SK-N-SH (cell line): ENCODE measurements around the gene PROC. TPM values are rescaled to one million over a fixed set of nuclear protein-coding genes. Genes with fewer than 3 reads are reported as not detected.

Experiments used
- CTCF ChIA-PET: fragments of 300-600, 350-600 bp; formaldehyde crosslinking; extraction: SDS; loops from one replicate; lab custom pipeline; 2021; lab: Yijun Ruan, JAX
- POLR2A ChIA-PET: fragments of 350-600 bp; sonication (Branson Sonifier 250); formaldehyde crosslinking; extraction: SDS; loops from one replicate; lab custom pipeline; 2020; ENCODE audit warnings: antibody characterized with exemption, inconsistent platforms; lab: Yijun Ruan, JAX
- DNase-seq: peaks from one replicate; pipeline ENCODE4 v3.0.0; 2012
- H2AFZ ChIP-seq: fragments of 200-600 bp; sonication (generic); 2 replicates; pipeline ENCODE4 v1.8.1; 2016; ENCODE audit warnings: antibody characterized with exemption, mild to moderate bottlenecking, low read depth
- H3F3A ChIP-seq: fragments of 200-600 bp; sonication (generic); replicated peaks from 2 replicates; pipeline ENCODE3; 2016; ENCODE audit warnings: antibody characterized with exemption, mild to moderate bottlenecking; ENCODE audit not compliant: insufficient read depth
- H3K27ac ChIP-seq, 2 experiments: fragments of 200-500 bp in 1 of 2; fragments of 200-600 bp in 1 of 2; sonication (Bioruptor generic) in 1 of 2; sonication (generic), shearing (Covaris generic) in 1 of 2; 2 replicates each; pipeline versions ENCODE4 v1.5.1 to v1.6.1; 2014 to 2016; ENCODE audit warnings: low read depth in 2 of 2, inconsistent platforms in 1 of 2, low read length in 1 of 2, mild to moderate bottlenecking in 1 of 2, mixed read lengths in 1 of 2
- H3K27me3 ChIP-seq: fragments of 200-600 bp; sonication (generic), shearing (Covaris generic); 2 replicates; pipeline ENCODE4 v1.6.1; 2016; ENCODE audit warnings: mixed run types; ENCODE audit not compliant: insufficient read depth
- H3K36me3 ChIP-seq, 2 experiments: fragments of 200-500 bp in 1 of 2; fragments of 200-600 bp in 1 of 2; sonication (Bioruptor generic) in 1 of 2; sonication (generic) in 1 of 2; replicated peaks in 1 of 2; 2 replicates each; pipeline versions ENCODE3 to v1.5.1; 2014 to 2016; ENCODE audit warnings: low read length in 1 of 2, mild to moderate bottlenecking in 1 of 2; ENCODE audit not compliant: insufficient read depth in 2 of 2, control insufficient read depth in 1 of 2
- H3K4me1 ChIP-seq, 2 experiments: fragments of 200-500 bp in 1 of 2; fragments of 200-600 bp in 1 of 2; sonication (Bioruptor generic) in 1 of 2; sonication (generic), shearing (Covaris generic) in 1 of 2; 2 replicates each; pipeline versions ENCODE4 v1.5.1 to v1.6.1; 2014 to 2016; ENCODE audit warnings: low read depth in 1 of 2, low read length in 1 of 2, mixed run types in 1 of 2; ENCODE audit not compliant: insufficient read depth in 2 of 2, control insufficient read depth in 1 of 2
- H3K4me2 ChIP-seq: fragments of 200-600 bp; sonication (generic), shearing (Covaris generic); 2 replicates; pipeline ENCODE4 v1.6.1; 2017; ENCODE audit warnings: mixed run types
- H3K4me3 ChIP-seq, 2 experiments: fragments of 200-500 bp in 1 of 2; fragments of 200-600 bp in 1 of 2; sonication (Bioruptor generic) in 1 of 2; sonication (generic), shearing (Covaris generic) in 1 of 2; 2 replicates each; pipeline versions ENCODE4 v1.5.1 to v1.8.1; 2014 to 2016; ENCODE audit warnings: low read depth in 2 of 2, inconsistent platforms in 1 of 2, low read length in 1 of 2, mild to moderate bottlenecking in 1 of 2, mixed read lengths in 1 of 2, moderate library complexity in 1 of 2
- H3K79me2 ChIP-seq: fragments of 200-600 bp; sonication (generic); 2 replicates; pipeline ENCODE4 v1.8.1; 2017; ENCODE audit warnings: mild to moderate bottlenecking; ENCODE audit not compliant: insufficient read depth
- H3K9ac ChIP-seq: fragments of 200-600 bp; sonication (generic); 2 replicates; pipeline ENCODE4 v1.6.1; 2017; ENCODE audit warnings: mixed run types
- H3K9me2 ChIP-seq: fragments of 200-600 bp; sonication (generic); 2 replicates; pipeline ENCODE4 v1.6.1; 2017; ENCODE audit warnings: mixed run types
- H3K9me3 ChIP-seq: fragments of 200-600 bp; sonication (generic); 2 replicates; pipeline ENCODE4 v1.6.1; 2017; ENCODE audit warnings: mixed run types, mild to moderate bottlenecking, moderate library complexity
- H4K20me1 ChIP-seq: fragments of 200-600 bp; sonication (generic); 2 replicates; pipeline ENCODE4 v1.6.1; 2017; ENCODE audit warnings: mild to moderate bottlenecking, mixed run types; ENCODE audit not compliant: insufficient read depth
- ELF1 ChIP-seq: IDR thresholded peaks from 2 replicates; pipeline ENCODE4 v1.4.0; 2012
- EP300 ChIP-seq, 2 experiments: IDR thresholded peaks; 2 replicates each; pipeline versions ENCODE4 v1.4.0 to v1.6.1; 2012; ENCODE audit warnings: borderline replicate concordance in 1 of 2, low read depth in 1 of 2, low read length in 1 of 2
- FOSL2 ChIP-seq: IDR thresholded peaks from 2 replicates; pipeline ENCODE4 v1.4.0; 2012; ENCODE audit warnings: low read depth, mild to moderate bottlenecking, moderate library complexity, borderline replicate concordance
- GABPA ChIP-seq: IDR thresholded peaks from 2 replicates; pipeline ENCODE4 v1.4.0; 2012; ENCODE audit warnings: low read depth, mild to moderate bottlenecking
- MAX ChIP-seq: IDR thresholded peaks from 2 replicates; pipeline ENCODE4 v1.4.0; 2012; ENCODE audit warnings: low read depth
- MEF2A ChIP-seq: IDR thresholded peaks from 2 replicates; pipeline ENCODE4 v1.4.0; 2012; ENCODE audit warnings: low read depth, borderline replicate concordance
- PBX3 ChIP-seq: IDR thresholded peaks from 2 replicates; pipeline ENCODE4; 2012
- POLR2AphosphoS5 ChIP-seq: IDR thresholded peaks from 2 replicates; pipeline ENCODE4 v1.6.1; 2012; ENCODE audit warnings: low read depth, low read length
- RAD21 ChIP-seq: IDR thresholded peaks from 2 replicates; pipeline ENCODE4 v1.6.1; 2012; ENCODE audit warnings: mild to moderate bottlenecking, low read length
- RFX5 ChIP-seq: IDR thresholded peaks from 2 replicates; pipeline ENCODE4 v1.6.1; 2012; ENCODE audit warnings: mild to moderate bottlenecking, improper control_type of control experiment, low read length
- RXRA ChIP-seq: IDR thresholded peaks from 2 replicates; pipeline ENCODE4 v1.4.0; 2012; ENCODE audit warnings: low read depth, mild to moderate bottlenecking, borderline replicate concordance
- SMC3 ChIP-seq: IDR thresholded peaks from 2 replicates; pipeline ENCODE4 v1.6.1; 2012; ENCODE audit warnings: low read depth, low read length, improper control_type of control experiment
- TAF1 ChIP-seq: IDR thresholded peaks from 2 replicates; pipeline ENCODE4 v1.6.1; 2012; ENCODE audit warnings: low read depth, mild to moderate bottlenecking, low read length, moderate library complexity, borderline replicate concordance
- TCF12 ChIP-seq: IDR thresholded peaks from 2 replicates; pipeline ENCODE4 v1.4.0; 2012
- TEAD4 ChIP-seq: IDR thresholded peaks from 2 replicates; pipeline ENCODE4 v1.4.0; 2012; ENCODE audit warnings: mild to moderate bottlenecking, borderline replicate concordance; ENCODE audit not compliant: insufficient read depth
- USF2 ChIP-seq: fragments of 150-350 bp; IDR thresholded peaks from 2 replicates; pipeline ENCODE4 v1.6.1; 2017; ENCODE audit warnings: antibody characterized with exemption, low read length, low read depth, borderline replicate concordance
- ZBTB33 ChIP-seq: IDR thresholded peaks from 2 replicates; pipeline ENCODE4 v1.4.0; 2012; ENCODE audit warnings: low read depth, borderline replicate concordance
- WGBS: methylation state at CpG from one replicate; pipeline ENCODE4 v1.1.6; 2017; ENCODE audit warnings: low lambda C conversion rate; 5-methylcytosine and 5-hydroxymethylcytosine counted together
- polyA plus RNA-seq, 3 experiments: library from polyadenylated mRNA; depleted of rRNA; stranded (reverse); fragments of >200 nt; gene quantifications; 2 replicates each; pipeline ENCODE4 v1.2.3, GENCODE V29; 2012

The PROC gene
- polyA plus RNA-seq, 1 of the 3 experiments (the other 2 are of a cell fraction) = 0.10 TPM

GRCh38 chr2:127389778-127390435 is 28.3 kb upstream of the PROC start:
- peaks cover 26% of the 10 kb centered on the region for H3K79me2 ChIP-seq
- peaks cover 0 to 8% of the 10 kb centered on the region in 2 experiments for H3K36me3 ChIP-seq
- POLR2A ChIA-PET = no interaction called here
- no peak for TF ChIP-seq MEF2A
- TF ChIP-seq MAX = no peak
- TF ChIP-seq RAD21 = no peak
- no peak for TF ChIP-seq SMC3
- TF ChIP-seq EP300 (IDR thresholded peaks at IDR 0.05; ENCODE audit: borderline replicate concordance in 1 of 2, low read depth in 1 of 2, low read length in 1 of 2) = no peak
- no peak for TF ChIP-seq RFX5
- no peak for TF ChIP-seq ZBTB33
- no peak for TF ChIP-seq POLR2AphosphoS5
- no peak for TF ChIP-seq PBX3
- TF ChIP-seq TCF12 = no peak
- TF ChIP-seq RXRA = no peak
- TF ChIP-seq, all 33 proteins: peak for 0
- H3K4me3 ChIP-seq = no peak overlapping the region
- DNase-seq = no peak
- peaks cover 14% of the 10 kb centered on the region for H3F3A ChIP-seq
- no peaks in the 10 kb centered on the region for H3K27me3 ChIP-seq
- H4K20me1 ChIP-seq = peaks cover 19% of the 10 kb centered on the region
- H2AFZ ChIP-seq = no peak overlapping the region
- no peak overlapping the region for H3K9ac ChIP-seq
- CTCF ChIA-PET = interaction anchor here (2.7 kb wide), 1 partner anchor 66 kb away, joined by 9 read pairs; no protein-coding TSS in a partner anchor
- no peaks in the 10 kb centered on the region for H3K9me2 ChIP-seq
- no peak overlapping the region for H3K27ac ChIP-seq
- H3K4me2 ChIP-seq = no peak overlapping the region
- no peaks in the 10 kb centered on the region for H3K9me3 ChIP-seq
- H3K4me1 ChIP-seq = peaks cover 10 to 16% of the 10 kb centered on the region in 2 experiments; a peak in 3 of 4 replicates
- WGBS = 83% methylated on average over 5 of the region's 5 CpGs

- Histone ChIP-seq H2AFZ (no peak overlapping the region), H3K36me3 (peaks cover 0 to 8% of the 10 kb centered on the region in 2 experiments), H3K4me1 (peaks cover 0 to 6% of the 10 kb centered on the region in 2 experiments; a peak in 2 of 4 replicates), H3K27me3 (no peaks in the 10 kb centered on the region), H3K9me3 (no peaks in the 10 kb centered on the region), H3K4me2 (no peak overlapping the region), H3K79me2 (peaks cover 4% of the 10 kb centered on the region; the same call in 1 of the 2 replicates), H4K20me1 (no peaks in the 10 kb centered on the region), H3K9ac (no peak overlapping the region), H3K9me2 (no peaks in the 10 kb centered on the region), H3F3A (peaks cover 9% of the 10 kb centered on the region), H3K27ac (peak overlapping the region in 1 of 2 experiments; percentile 22; a peak in 1 of 4 replicates), H3K4me3 (no peak overlapping the region)
- no peak for TF ChIP-seq FOSL2
- TF ChIP-seq TEAD4 = no peak
- TF ChIP-seq RXRA = no peak
- TF ChIP-seq EP300 (IDR thresholded peaks at IDR 0.05; ENCODE audit: borderline replicate concordance in 1 of 2, low read depth in 1 of 2, low read length in 1 of 2) = no peak
- no peak for TF ChIP-seq TAF1
- no peak for TF ChIP-seq GABPA
- TF ChIP-seq USF2 = no peak
- no peak for TF ChIP-seq ELF1
- no peak for TF ChIP-seq POLR2AphosphoS5
- no peak for DNase-seq
- ChIA-PET POLR2A (no interaction called here), CTCF (no interaction called here)
- WGBS = 82% methylated on average over 2 of the region's 2 CpGs
Observed at GRCh38 chr2:127392133-127392827, 25.9 kb upstream of the PROC start.
